GM19351 (cell line): ENCODE measurements around the gene BAZ1A.
"Not testable (repeated sequence)": the region's sequence is repeated elsewhere in the genome, so short reads cannot be mapped to it uniquely, and the experiment has no call there.

Source experiments
- ATAC-seq: cut with Tn5 transposase; IDR thresholded peaks from one replicate; pipeline ENCODE4 v1.9.1; 2021; ENCODE audit warnings: mild to moderate bottlenecking, moderate library complexity; ENCODE audit not compliant: unreplicated experiment

The BAZ1A gene

GRCh38 chr14:34794217-34794616 is 80.9 kb downstream of the BAZ1A start:
- ATAC-seq: no peak

- no peak for ATAC-seq
Observed at GRCh38 chr14:34792598-34792997, 82.6 kb downstream of the BAZ1A start.

GRCh38 chr14:34785223-34786006 is 89.7 kb downstream of the BAZ1A start:
- ATAC-seq: peak; percentile 73

- ATAC-seq: no peak
Observed at GRCh38 chr14:34782031-34782430, 93.1 kb downstream of the BAZ1A start.

- ATAC-seq: no peak
Observed at GRCh38 chr14:34781242-34781641, 93.9 kb downstream of the BAZ1A start.

- ATAC-seq: no peak
Observed at GRCh38 chr14:34780646-34781045, 94.5 kb downstream of the BAZ1A start.

GRCh38 chr14:34778744-34779143 is 96.4 kb downstream of the BAZ1A start:
- no peak for ATAC-seq

GRCh38 chr14:34776611-34777010 is 98.5 kb downstream of the BAZ1A start:
- no peak for ATAC-seq

GRCh38 chr14:34775922-34776321 is 99.2 kb downstream of the BAZ1A start:
- ATAC-seq: no peak

- ATAC-seq: no peak
Observed at GRCh38 chr14:34775342-34775741, 99.8 kb downstream of the BAZ1A start.

GRCh38 chr14:34770901-34771300 is 104.3 kb downstream of the BAZ1A start:
- no peak for ATAC-seq

GRCh38 chr14:34766606-34767005 is 108.6 kb downstream of the BAZ1A start:
- ATAC-seq: no peak

- ATAC-seq: no peak
Observed at GRCh38 chr14:34766060-34766459, 109.1 kb downstream of the BAZ1A start.

- no peak for ATAC-seq
Observed at GRCh38 chr14:34755215-34755614, 119.9 kb downstream of the BAZ1A start.

GRCh38 chr14:34754687-34755086 is 120.5 kb downstream of the BAZ1A start:
- no peak for ATAC-seq

- no peak for ATAC-seq
Observed at GRCh38 chr14:34750670-34751069, 124.5 kb downstream of the BAZ1A start.

GRCh38 chr14:34750233-34750632 is 124.9 kb downstream of the BAZ1A start:
- ATAC-seq: no peak

- ATAC-seq: no peak
Observed at GRCh38 chr14:34749408-34749807, 125.8 kb downstream of the BAZ1A start.

GRCh38 chr14:34742270-34743115 is 132.7 kb downstream of the BAZ1A start:
- no peak for ATAC-seq

- no peak for ATAC-seq
Observed at GRCh38 chr14:34741840-34742239, 133.3 kb downstream of the BAZ1A start.

GRCh38 chr14:34740139-34740538 is 135.0 kb downstream of the BAZ1A start:
- ATAC-seq: not testable (repeated sequence)

GRCh38 chr14:34737079-34737478 is 138.1 kb downstream of the BAZ1A start:
- ATAC-seq: not testable (repeated sequence)
